MM.1S (cell line): ENCODE data around the gene SPOCK1.

Experiments
- DNase-seq: peaks from one replicate; pipeline ENCODE4 v3.0.0-alpha.2; 2015
- H2AFZ ChIP-seq: fragments of 300-600 bp; sonication (generic); 2 replicates; pipeline ENCODE4 v1.6.0; 2016; ENCODE audit warnings: antibody characterized with exemption, low read length
- H3F3A ChIP-seq: fragments of 300-600 bp; sonication (generic); 2 replicates; pipeline ENCODE4 v1.6.1; 2016; ENCODE audit warnings: mild to moderate bottlenecking, antibody characterized with exemption, low read length, moderate library complexity, mixed read lengths; ENCODE audit not compliant: insufficient read depth
- H3K27ac ChIP-seq: fragments of 300-600 bp; sonication (generic); 2 replicates; pipeline ENCODE4 v1.5.1; 2016; ENCODE audit warnings: mild to moderate bottlenecking, low read length
- H3K27me3 ChIP-seq: fragments of 300-600 bp; sonication (generic); replicated peaks from 2 replicates; pipeline ENCODE4 v1.6.0; 2016; ENCODE audit warnings: low read length; ENCODE audit not compliant: insufficient read depth
- H3K36me3 ChIP-seq: fragments of 300-600 bp; sonication (generic); replicated peaks from 2 replicates; pipeline ENCODE4 v1.6.1; 2016; ENCODE audit warnings: mild to moderate bottlenecking, low read length, mixed read lengths; ENCODE audit not compliant: insufficient read depth
- H3K4me1 ChIP-seq: fragments of 300-600 bp; sonication (generic); 2 replicates; pipeline ENCODE4 v1.6.1; 2016; ENCODE audit warnings: low read length, mixed read lengths
- H3K4me2 ChIP-seq: fragments of 300-600 bp; sonication (generic); 2 replicates; pipeline ENCODE4 v1.6.0; 2016; ENCODE audit warnings: low read depth, low read length
- H3K4me3 ChIP-seq: fragments of 300-600 bp; sonication (generic); 2 replicates; pipeline ENCODE4 v1.5.1; 2016; ENCODE audit warnings: low read length, mixed read lengths
- H3K79me2 ChIP-seq: fragments of 300-600 bp; sonication (generic); 2 replicates; pipeline ENCODE4 v1.6.1; 2016; ENCODE audit warnings: mixed run types, low read length, mixed read lengths
- H3K9ac ChIP-seq: fragments of 300-600 bp; sonication (generic); 2 replicates; pipeline ENCODE4 v1.6.1; 2016; ENCODE audit warnings: low read length, mixed read lengths
- H3K9me2 ChIP-seq: fragments of 300-600 bp; sonication (generic); replicated peaks from 2 replicates; pipeline ENCODE4 v1.6.1; 2016; ENCODE audit warnings: mild to moderate bottlenecking, low read length, mixed read lengths; ENCODE audit not compliant: insufficient read depth
- H3K9me3 ChIP-seq: fragments of 300-600 bp; sonication (generic); replicated peaks from 2 replicates; pipeline ENCODE4 v1.6.1; 2016; ENCODE audit warnings: mild to moderate bottlenecking, low read length, mixed read lengths; ENCODE audit not compliant: insufficient read depth
- H4K20me1 ChIP-seq: fragments of 300-600 bp; sonication (generic); 2 replicates; pipeline ENCODE4 v1.6.1; 2016; ENCODE audit warnings: mild to moderate bottlenecking, low read length, moderate library complexity, mixed read lengths; ENCODE audit not compliant: insufficient read depth
- CTCF ChIP-seq: fragments of 300-600 bp; sonication (generic); IDR thresholded peaks from 2 replicates; pipeline ENCODE4 v1.5.1; 2016; ENCODE audit warnings: antibody characterized with exemption, low read length, mixed read lengths
- EZH2 ChIP-seq: fragments of 300-600 bp; sonication (generic); optimal IDR thresholded peaks from 2 replicates; pipeline ENCODE3; 2017; ENCODE audit warnings: low read depth, mild to moderate bottlenecking, antibody characterized with exemption, low read length, mixed read lengths
- EZH2phosphoT487 ChIP-seq: fragments of 300-600 bp; sonication (generic); IDR thresholded peaks from 2 replicates; pipeline ENCODE4 v1.6.1; 2018; ENCODE audit warnings: antibody characterized with exemption, low read length

Gene SPOCK1

GRCh38 chr5:137226081-137226480, 273.0 kb downstream of the SPOCK1 start:
- Histone ChIP-seq H3K9me2 (no peaks in the 10 kb centered on the region), H3K79me2 (no peaks in the 10 kb centered on the region), H3K27me3 (no peaks in the 10 kb centered on the region), H3K36me3 (no peaks in the 10 kb centered on the region), H4K20me1 (no peaks in the 10 kb centered on the region), H3K27ac (no peak overlapping the region), H2AFZ (no peak overlapping the region), H3K4me1 (no peaks in the 10 kb centered on the region), H3K9ac (no peak overlapping the region), H3K4me3 (no peak overlapping the region), H3F3A (no peaks in the 10 kb centered on the region), H3K4me2 (no peak overlapping the region), H3K9me3 (no peaks in the 10 kb centered on the region)
- DNase-seq = no peak
- no peak for TF ChIP-seq CTCF
- TF ChIP-seq EZH2phosphoT487 = no peak
- TF ChIP-seq EZH2 = no peak

- H3K4me1 ChIP-seq = no peaks in the 10 kb centered on the region
- H2AFZ ChIP-seq = no peak overlapping the region
- H3K9me3 ChIP-seq = no peaks in the 10 kb centered on the region
- H3K4me3 ChIP-seq = no peak overlapping the region
- no peak overlapping the region for H3K27ac ChIP-seq
- H3F3A ChIP-seq = no peaks in the 10 kb centered on the region
- no peaks in the 10 kb centered on the region for H3K9me2 ChIP-seq
- H3K79me2 ChIP-seq = no peaks in the 10 kb centered on the region
- H3K4me2 ChIP-seq = no peak overlapping the region
- H3K36me3 ChIP-seq = no peaks in the 10 kb centered on the region
- no peak overlapping the region for H3K9ac ChIP-seq
- no peaks in the 10 kb centered on the region for H3K27me3 ChIP-seq
- DNase-seq = no peak
- TF ChIP-seq EZH2phosphoT487 (no peak), CTCF (no peak), EZH2 (no peak)
- H4K20me1 ChIP-seq = no peaks in the 10 kb centered on the region
Measured at GRCh38 chr5:137223324-137224295, 275.5 kb downstream of the SPOCK1 start.

GRCh38 chr5:137221943-137222342, 277.2 kb downstream of the SPOCK1 start:
- no peaks in the 10 kb centered on the region for H3K27me3 ChIP-seq
- H3K36me3 ChIP-seq = no peaks in the 10 kb centered on the region
- no peak overlapping the region for H3K9ac ChIP-seq
- no peaks in the 10 kb centered on the region for H3K9me3 ChIP-seq
- no peaks in the 10 kb centered on the region for H3K4me1 ChIP-seq
- H3F3A ChIP-seq = no peaks in the 10 kb centered on the region
- H3K27ac ChIP-seq = no peak overlapping the region
- H3K4me3 ChIP-seq = no peak overlapping the region
- DNase-seq = no peak
- no peak overlapping the region for H3K4me2 ChIP-seq
- H3K9me2 ChIP-seq = no peaks in the 10 kb centered on the region
- H2AFZ ChIP-seq = no peak overlapping the region
- TF ChIP-seq EZH2 (no peak), CTCF (no peak), EZH2phosphoT487 (no peak)
- H4K20me1 ChIP-seq = no peaks in the 10 kb centered on the region
- no peaks in the 10 kb centered on the region for H3K79me2 ChIP-seq
